ENCODE results near the gene ADORA1.

DNA sequence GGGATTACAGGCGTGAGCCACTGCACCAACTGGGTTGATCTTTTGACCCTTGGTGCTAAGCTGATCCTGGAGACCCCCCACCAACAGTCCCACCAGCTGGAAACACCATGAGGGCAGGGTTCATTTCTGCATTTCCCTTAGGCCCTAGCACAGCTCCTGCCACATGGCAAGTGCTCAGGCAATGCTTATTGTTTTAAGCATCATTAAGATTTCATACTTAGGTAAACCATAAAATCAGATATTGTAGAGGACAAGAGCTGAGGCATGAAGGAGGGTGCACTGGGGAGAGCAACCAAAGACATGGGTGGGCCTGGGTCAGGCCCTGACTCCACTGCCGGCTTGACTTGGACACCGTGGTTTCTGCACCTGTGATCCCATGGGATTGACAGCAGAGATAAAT, 84.3 kb downstream of the ADORA1 start:
- TF ChIP-seq, protein P1, sequence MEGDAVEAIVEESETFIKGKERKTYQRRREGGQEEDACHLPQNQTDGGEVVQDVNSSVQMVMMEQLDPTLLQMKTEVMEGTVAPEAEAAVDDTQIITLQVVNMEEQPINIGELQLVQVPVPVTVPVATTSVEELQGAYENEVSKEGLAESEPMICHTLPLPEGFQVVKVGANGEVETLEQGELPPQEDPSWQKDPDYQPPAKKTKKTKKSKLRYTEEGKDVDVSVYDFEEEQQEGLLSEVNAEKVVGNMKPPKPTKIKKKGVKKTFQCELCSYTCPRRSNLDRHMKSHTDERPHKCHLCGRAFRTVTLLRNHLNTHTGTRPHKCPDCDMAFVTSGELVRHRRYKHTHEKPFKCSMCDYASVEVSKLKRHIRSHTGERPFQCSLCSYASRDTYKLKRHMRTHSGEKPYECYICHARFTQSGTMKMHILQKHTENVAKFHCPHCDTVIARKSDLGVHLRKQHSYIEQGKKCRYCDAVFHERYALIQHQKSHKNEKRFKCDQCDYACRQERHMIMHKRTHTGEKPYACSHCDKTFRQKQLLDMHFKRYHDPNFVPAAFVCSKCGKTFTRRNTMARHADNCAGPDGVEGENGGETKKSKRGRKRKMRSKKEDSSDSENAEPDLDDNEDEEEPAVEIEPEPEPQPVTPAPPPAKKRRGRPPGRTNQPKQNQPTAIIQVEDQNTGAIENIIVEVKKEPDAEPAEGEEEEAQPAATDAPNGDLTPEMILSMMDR (IDR thresholded peaks at IDR 0.05; ENCODE audit: low read depth, low read length, missing input control): no peak
- TF ChIP-seq, protein P2, sequence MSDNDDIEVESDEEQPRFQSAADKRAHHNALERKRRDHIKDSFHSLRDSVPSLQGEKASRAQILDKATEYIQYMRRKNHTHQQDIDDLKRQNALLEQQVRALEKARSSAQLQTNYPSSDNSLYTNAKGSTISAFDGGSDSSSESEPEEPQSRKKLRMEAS (IDR thresholded peaks at IDR 0.05): no peak
- TF ChIP-seq, protein P3, sequence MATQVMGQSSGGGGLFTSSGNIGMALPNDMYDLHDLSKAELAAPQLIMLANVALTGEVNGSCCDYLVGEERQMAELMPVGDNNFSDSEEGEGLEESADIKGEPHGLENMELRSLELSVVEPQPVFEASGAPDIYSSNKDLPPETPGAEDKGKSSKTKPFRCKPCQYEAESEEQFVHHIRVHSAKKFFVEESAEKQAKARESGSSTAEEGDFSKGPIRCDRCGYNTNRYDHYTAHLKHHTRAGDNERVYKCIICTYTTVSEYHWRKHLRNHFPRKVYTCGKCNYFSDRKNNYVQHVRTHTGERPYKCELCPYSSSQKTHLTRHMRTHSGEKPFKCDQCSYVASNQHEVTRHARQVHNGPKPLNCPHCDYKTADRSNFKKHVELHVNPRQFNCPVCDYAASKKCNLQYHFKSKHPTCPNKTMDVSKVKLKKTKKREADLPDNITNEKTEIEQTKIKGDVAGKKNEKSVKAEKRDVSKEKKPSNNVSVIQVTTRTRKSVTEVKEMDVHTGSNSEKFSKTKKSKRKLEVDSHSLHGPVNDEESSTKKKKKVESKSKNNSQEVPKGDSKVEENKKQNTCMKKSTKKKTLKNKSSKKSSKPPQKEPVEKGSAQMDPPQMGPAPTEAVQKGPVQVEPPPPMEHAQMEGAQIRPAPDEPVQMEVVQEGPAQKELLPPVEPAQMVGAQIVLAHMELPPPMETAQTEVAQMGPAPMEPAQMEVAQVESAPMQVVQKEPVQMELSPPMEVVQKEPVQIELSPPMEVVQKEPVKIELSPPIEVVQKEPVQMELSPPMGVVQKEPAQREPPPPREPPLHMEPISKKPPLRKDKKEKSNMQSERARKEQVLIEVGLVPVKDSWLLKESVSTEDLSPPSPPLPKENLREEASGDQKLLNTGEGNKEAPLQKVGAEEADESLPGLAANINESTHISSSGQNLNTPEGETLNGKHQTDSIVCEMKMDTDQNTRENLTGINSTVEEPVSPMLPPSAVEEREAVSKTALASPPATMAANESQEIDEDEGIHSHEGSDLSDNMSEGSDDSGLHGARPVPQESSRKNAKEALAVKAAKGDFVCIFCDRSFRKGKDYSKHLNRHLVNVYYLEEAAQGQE (IDR thresholded peaks at IDR 0.05): no peak
- TF ChIP-seq, protein P4, sequence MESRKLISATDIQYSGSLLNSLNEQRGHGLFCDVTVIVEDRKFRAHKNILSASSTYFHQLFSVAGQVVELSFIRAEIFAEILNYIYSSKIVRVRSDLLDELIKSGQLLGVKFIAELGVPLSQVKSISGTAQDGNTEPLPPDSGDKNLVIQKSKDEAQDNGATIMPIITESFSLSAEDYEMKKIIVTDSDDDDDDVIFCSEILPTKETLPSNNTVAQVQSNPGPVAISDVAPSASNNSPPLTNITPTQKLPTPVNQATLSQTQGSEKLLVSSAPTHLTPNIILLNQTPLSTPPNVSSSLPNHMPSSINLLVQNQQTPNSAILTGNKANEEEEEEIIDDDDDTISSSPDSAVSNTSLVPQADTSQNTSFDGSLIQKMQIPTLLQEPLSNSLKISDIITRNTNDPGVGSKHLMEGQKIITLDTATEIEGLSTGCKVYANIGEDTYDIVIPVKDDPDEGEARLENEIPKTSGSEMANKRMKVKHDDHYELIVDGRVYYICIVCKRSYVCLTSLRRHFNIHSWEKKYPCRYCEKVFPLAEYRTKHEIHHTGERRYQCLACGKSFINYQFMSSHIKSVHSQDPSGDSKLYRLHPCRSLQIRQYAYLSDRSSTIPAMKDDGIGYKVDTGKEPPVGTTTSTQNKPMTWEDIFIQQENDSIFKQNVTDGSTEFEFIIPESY (IDR thresholded peaks at IDR 0.05): no peak
- TF ChIP-seq TAF1 (conservative IDR thresholded peaks at IDR 0.05) (no peak), RAD21 (IDR thresholded peaks at IDR 0.05) (no peak), JUND (IDR thresholded peaks at IDR 0.05) (no peak), HNF4A (conservative IDR thresholded peaks at IDR 0.05) (no peak), YY1 (IDR thresholded peaks at IDR 0.05) (no peak), FOXA2 (IDR thresholded peaks at IDR 0.05) (no peak), SP1 (IDR thresholded peaks at IDR 0.05) (no peak)
